ENCODE measurements around the gene RGS6.

The RGS6 gene

GRCh38 chr14:72515779-72516770, 583.8 kb downstream of the RGS6 start:
- DNase-seq = no peak

- no peak for DNase-seq
Observed at GRCh38 chr14:72516936-72517700, 584.9 kb downstream of the RGS6 start.

GRCh38 chr14:72517736-72518135, 585.5 kb downstream of the RGS6 start:
- no peak for DNase-seq

- DNase-seq = no peak
Observed at GRCh38 chr14:72518809-72519377, 586.7 kb downstream of the RGS6 start.

- DNase-seq = no peak
Observed at GRCh38 chr14:72519543-72519942, 587.3 kb downstream of the RGS6 start.

- DNase-seq = no peak
Observed at GRCh38 chr14:72521045-72521444, 588.8 kb downstream of the RGS6 start.

- DNase-seq = no peak
Observed at GRCh38 chr14:72521968-72522741, 589.9 kb downstream of the RGS6 start.

GRCh38 chr14:72522847-72523246, 590.6 kb downstream of the RGS6 start:
- DNase-seq = no peak

- DNase-seq = no peak
Observed at GRCh38 chr14:72523424-72524294, 591.4 kb downstream of the RGS6 start.

GRCh38 chr14:72524295-72524629, 592.0 kb downstream of the RGS6 start:
- DNase-seq = no peak

- no peak for DNase-seq
Observed at GRCh38 chr14:72525087-72525915, 593.1 kb downstream of the RGS6 start.

GRCh38 chr14:72527591-72527990, 595.4 kb downstream of the RGS6 start:
- no peak for DNase-seq

GRCh38 chr14:72528059-72528862, 596.0 kb downstream of the RGS6 start:
- no peak for DNase-seq

- no peak for DNase-seq
Observed at GRCh38 chr14:72528863-72529175, 596.6 kb downstream of the RGS6 start.

- DNase-seq = no peak
Observed at GRCh38 chr14:72532686-72533454, 600.6 kb downstream of the RGS6 start.

- no peak for DNase-seq
Observed at GRCh38 chr14:72535485-72535884, 603.3 kb downstream of the RGS6 start.

- DNase-seq = no peak
Observed at GRCh38 chr14:72538387-72538786, 606.2 kb downstream of the RGS6 start.

GRCh38 chr14:72539661-72540315, 607.6 kb downstream of the RGS6 start:
- no peak for DNase-seq

- no peak for DNase-seq
Observed at GRCh38 chr14:72540836-72541235, 608.6 kb downstream of the RGS6 start.

Data from NCI-H187 treated with DMSO at 0.1 percent for 48 hours (cell line).